NCI-H2196 (cell line): ENCODE measurements around the gene COL18A1.
A peak's percentile ranks its signal among the peaks of the same experiment; 100 is the strongest.

ENCODE experiments used
- DNase-seq: peaks from one replicate; lab custom pipeline; 2025; ENCODE audit not compliant: unreplicated experiment; lab: John Stamatoyannopoulos, UW

Gene COL18A1

GRCh38 chr21:45478115-45478801, 73.3 kb downstream of the COL18A1 start:
- DNase-seq, result peak; percentile 65

- no peak for DNase-seq
Observed at GRCh38 chr21:45478816-45479669, 74.1 kb downstream of the COL18A1 start.

- DNase-seq, result no peak
Observed at GRCh38 chr21:45479691-45480675, 75.0 kb downstream of the COL18A1 start.

- no peak for DNase-seq
Observed at GRCh38 chr21:45480701-45481500, 75.9 kb downstream of the COL18A1 start.

- no peak for DNase-seq
Observed at GRCh38 chr21:45481566-45481965, 76.6 kb downstream of the COL18A1 start.

- no peak for DNase-seq
Observed at GRCh38 chr21:45481977-45482898, 77.3 kb downstream of the COL18A1 start.

- DNase-seq, result no peak
Observed at GRCh38 chr21:45482899-45483821, 78.2 kb downstream of the COL18A1 start.

GRCh38 chr21:45484318-45484717, 79.4 kb downstream of the COL18A1 start:
- no peak for DNase-seq

GRCh38 chr21:45485686-45486442, 80.9 kb downstream of the COL18A1 start:
- no peak for DNase-seq

GRCh38 chr21:45486443-45487160, 81.6 kb downstream of the COL18A1 start:
- DNase-seq, result no peak

- DNase-seq, result no peak
Observed at GRCh38 chr21:45487161-45487806, 82.3 kb downstream of the COL18A1 start.

GRCh38 chr21:45487891-45488600, 83.1 kb downstream of the COL18A1 start:
- no peak for DNase-seq

- no peak for DNase-seq
Observed at GRCh38 chr21:45488931-45489721, 84.2 kb downstream of the COL18A1 start.

GRCh38 chr21:45489722-45489982, 84.7 kb downstream of the COL18A1 start:
- no peak for DNase-seq

GRCh38 chr21:45490049-45490731, 85.2 kb downstream of the COL18A1 start:
- DNase-seq, result no peak
